ENCODE data around the gene NGEF.

NGEF gene

DNA sequence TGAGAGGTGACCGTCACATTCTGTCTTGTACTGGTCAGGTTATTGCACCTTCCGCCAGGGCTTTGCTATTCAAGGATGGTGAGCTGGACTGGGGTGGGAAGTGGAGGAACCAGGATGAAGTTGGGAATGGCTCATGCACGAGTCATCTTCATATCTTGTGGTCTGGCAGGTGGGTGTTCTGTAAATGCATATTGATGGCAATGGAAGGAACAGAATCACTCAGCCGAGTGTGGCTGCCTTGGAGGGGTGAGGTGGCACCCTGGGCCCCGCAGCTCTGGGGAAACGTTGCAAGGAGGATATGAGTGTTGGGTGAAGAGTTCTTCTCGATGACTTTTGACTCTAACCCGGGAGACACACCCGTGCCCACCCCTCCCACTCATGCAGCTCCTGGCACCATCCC lies 20.6 kb upstream of the NGEF start:
- Histone ChIP-seq H3K9me3 (ENCODE audit: insufficient read depth, low read length) (no peaks in the 10 kb centered on the region), H3F3A (ENCODE audit: insufficient read depth) (no peaks in the 10 kb centered on the region), H4K20me1 (ENCODE audit: low read depth, low read length) (no peaks in the 10 kb centered on the region), H3K27me3 (ENCODE audit: low read length) (no peaks in the 10 kb centered on the region), H3K4me3 (ENCODE audit: insufficient read depth, low read length, poor library complexity, severe bottlenecking) (no peak overlapping the region), H3K9me2 (replicated peaks; ENCODE audit: insufficient read depth, low read length) (no peaks in the 10 kb centered on the region), H2AFZ (ENCODE audit: low read depth, low read length, severe bottlenecking) (no peak overlapping the region), H3K4me2 (ENCODE audit: low read depth, low read length, poor library complexity, severe bottlenecking) (no peak overlapping the region), H3K9ac (ENCODE audit: low read length) (no peak overlapping the region), H3K27ac (ENCODE audit: low read depth, low read length) (no peak overlapping the region), H3K79me2 (ENCODE audit: insufficient read depth, low read length) (no peaks in the 10 kb centered on the region), H3K36me3 (ENCODE audit: low read length) (no peaks in the 10 kb centered on the region)
- TF ChIP-seq EZH2phosphoT487 (conservative IDR thresholded peaks at IDR 0.05; ENCODE audit: low read length) (no peak), CTCF (IDR thresholded peaks at IDR 0.05; ENCODE audit: insufficient read depth, low read length, poor library complexity, severe bottlenecking) (no peak)

DNA sequence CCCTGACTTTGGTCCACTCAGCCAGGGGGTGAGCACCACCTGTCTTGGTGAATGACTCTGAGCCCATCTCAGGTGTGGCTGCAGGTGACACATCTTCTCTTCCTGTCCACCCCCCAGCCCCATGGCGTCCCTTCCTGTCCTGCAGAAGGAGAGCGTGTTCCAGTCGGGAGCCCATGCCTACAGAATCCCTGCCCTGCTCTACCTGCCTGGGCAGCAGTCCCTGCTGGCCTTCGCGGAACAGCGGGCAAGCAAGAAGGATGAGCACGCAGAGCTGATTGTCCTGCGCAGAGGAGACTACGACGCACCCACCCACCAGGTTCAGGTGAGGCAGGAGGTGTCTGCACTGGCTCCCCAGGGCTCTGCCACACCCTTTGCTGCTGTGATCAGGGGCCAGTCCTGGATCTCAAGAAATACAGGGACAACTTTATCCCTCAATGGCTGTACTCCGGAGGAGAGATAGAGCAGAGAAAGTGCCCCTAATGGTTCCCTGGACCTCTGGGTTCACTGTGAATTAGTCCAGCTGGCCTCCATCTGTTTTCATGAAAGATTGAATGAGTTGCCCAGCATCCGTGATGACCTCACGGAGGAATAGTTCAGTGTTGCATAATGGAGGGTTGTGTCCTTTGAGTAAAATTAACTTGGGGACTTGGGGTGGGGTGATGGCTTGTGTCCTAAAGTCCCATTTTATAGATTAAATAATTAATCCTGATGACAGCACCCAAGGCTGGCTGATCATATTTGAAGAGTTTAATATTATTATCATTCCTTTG lies 19.7 kb upstream of the NGEF start, which contains the start of gene NEU2:
TSS of gene NEU2 (plus strand) at position 122 of the 770 bp plus-strand sequence. CDS start at position 122, 0 bp downstream.
- Histone ChIP-seq H3K27me3 (ENCODE audit: low read length) (no peaks in the 10 kb centered on the region), H3K79me2 (ENCODE audit: insufficient read depth, low read length) (no peaks in the 10 kb centered on the region), H3K9me2 (replicated peaks; ENCODE audit: insufficient read depth, low read length) (no peaks in the 10 kb centered on the region), H4K20me1 (ENCODE audit: low read depth, low read length) (no peaks in the 10 kb centered on the region), H3K9ac (ENCODE audit: low read length) (no peak within 1 kb of the TSS), H3K27ac (ENCODE audit: low read depth, low read length) (no peak within 1 kb of the TSS), H3K36me3 (ENCODE audit: low read length) (no peaks in the 10 kb centered on the region), H3K9me3 (ENCODE audit: insufficient read depth, low read length) (no peaks in the 10 kb centered on the region), H2AFZ (ENCODE audit: low read depth, low read length, severe bottlenecking) (no peak within 1 kb of the TSS), H3F3A (ENCODE audit: insufficient read depth) (no peaks in the 10 kb centered on the region), H3K4me3 (ENCODE audit: insufficient read depth, low read length, poor library complexity, severe bottlenecking) (no peak within 1 kb of the TSS), H3K4me2 (ENCODE audit: low read depth, low read length, poor library complexity, severe bottlenecking) (no peak within 1 kb of the TSS)
- no peak for TF ChIP-seq CTCF (IDR thresholded peaks at IDR 0.05; ENCODE audit: insufficient read depth, low read length, poor library complexity, severe bottlenecking)
- TF ChIP-seq EZH2phosphoT487 (conservative IDR thresholded peaks at IDR 0.05; ENCODE audit: low read length) = no peak

DNA sequence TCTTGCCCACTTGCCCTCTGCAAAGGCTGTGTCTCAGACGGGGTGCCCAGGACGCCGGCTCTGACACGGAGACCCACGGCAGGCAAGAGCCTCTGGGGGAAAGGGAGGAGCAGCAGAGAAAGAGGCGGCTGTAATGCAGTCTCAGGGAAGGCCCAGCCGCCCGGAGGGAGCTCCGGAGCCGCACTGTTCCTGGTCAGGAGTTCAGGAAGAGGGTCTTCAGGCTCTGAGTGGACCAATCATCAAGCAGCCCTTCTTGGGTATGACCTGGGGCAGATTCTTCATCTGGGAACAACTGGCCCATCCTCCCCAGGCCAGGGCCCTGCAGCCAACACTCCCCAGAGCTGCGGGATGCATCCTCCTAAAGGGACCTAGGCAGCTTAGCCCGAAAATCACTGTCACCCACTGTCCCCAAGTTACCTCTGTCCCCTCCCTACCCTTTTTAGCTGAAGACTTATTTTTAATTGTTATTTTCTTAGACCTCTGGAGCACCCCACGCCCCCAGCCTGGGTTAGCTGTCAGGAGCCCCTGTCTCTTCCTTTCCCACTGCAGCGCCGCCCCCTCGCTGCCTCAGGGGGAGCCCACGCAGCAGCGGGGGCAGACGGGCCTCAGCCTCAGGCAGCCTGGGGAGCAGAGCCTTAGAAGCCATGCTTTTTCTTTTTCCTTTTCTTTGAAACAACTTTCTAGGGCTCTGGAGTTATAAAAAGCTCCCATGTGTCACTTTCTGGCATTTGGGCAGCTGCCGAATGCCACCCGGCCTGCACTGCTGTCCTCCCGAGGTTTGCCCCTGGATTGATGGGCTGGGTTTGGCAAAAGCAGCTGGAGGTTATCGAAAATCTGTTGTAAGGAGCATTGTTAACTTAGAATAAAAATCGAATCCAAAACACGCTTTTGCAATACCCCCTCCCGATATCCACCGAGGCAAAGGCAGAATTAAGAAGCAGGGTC lies 18.8 kb upstream of the NGEF start:
- no peaks in the 10 kb centered on the region for H3K9me3 ChIP-seq (ENCODE audit: insufficient read depth, low read length)
- H2AFZ ChIP-seq (ENCODE audit: low read depth, low read length, severe bottlenecking) = no peak overlapping the region
- H4K20me1 ChIP-seq (ENCODE audit: low read depth, low read length) = no peaks in the 10 kb centered on the region
- H3K9me2 ChIP-seq (replicated peaks; ENCODE audit: insufficient read depth, low read length) = no peaks in the 10 kb centered on the region
- H3K9ac ChIP-seq (ENCODE audit: low read length) = no peak overlapping the region
- H3K27me3 ChIP-seq (ENCODE audit: low read length) = no peaks in the 10 kb centered on the region
- no peaks in the 10 kb centered on the region for H3K79me2 ChIP-seq (ENCODE audit: insufficient read depth, low read length)
- no peak overlapping the region for H3K27ac ChIP-seq (ENCODE audit: low read depth, low read length)
- no peak overlapping the region for H3K4me3 ChIP-seq (ENCODE audit: insufficient read depth, low read length, poor library complexity, severe bottlenecking)
- no peaks in the 10 kb centered on the region for H3F3A ChIP-seq (ENCODE audit: insufficient read depth)
- TF ChIP-seq CTCF (IDR thresholded peaks at IDR 0.05; ENCODE audit: insufficient read depth, low read length, poor library complexity, severe bottlenecking) = no peak
- TF ChIP-seq EZH2phosphoT487 (conservative IDR thresholded peaks at IDR 0.05; ENCODE audit: low read length) = no peak
- no peaks in the 10 kb centered on the region for H3K36me3 ChIP-seq (ENCODE audit: low read length)
- no peak overlapping the region for H3K4me2 ChIP-seq (ENCODE audit: low read depth, low read length, poor library complexity, severe bottlenecking)

Measured in SU-DHL-6 (cell line).